NB4 (cell line): Measurements from ENCODE around the gene KIRREL3.

Experiments
- MYC ChIP-seq: IDR thresholded peaks from 2 replicates; pipeline ENCODE4 v1.6.1; 2011; ENCODE audit warnings: low read depth, low read length
- TF ChIP-seq, protein P1 (sequence below): IDR thresholded peaks from one replicate; pipeline ENCODE4 v1.5.1; 2012; ENCODE audit warnings: low read depth, low read length

DNA sequence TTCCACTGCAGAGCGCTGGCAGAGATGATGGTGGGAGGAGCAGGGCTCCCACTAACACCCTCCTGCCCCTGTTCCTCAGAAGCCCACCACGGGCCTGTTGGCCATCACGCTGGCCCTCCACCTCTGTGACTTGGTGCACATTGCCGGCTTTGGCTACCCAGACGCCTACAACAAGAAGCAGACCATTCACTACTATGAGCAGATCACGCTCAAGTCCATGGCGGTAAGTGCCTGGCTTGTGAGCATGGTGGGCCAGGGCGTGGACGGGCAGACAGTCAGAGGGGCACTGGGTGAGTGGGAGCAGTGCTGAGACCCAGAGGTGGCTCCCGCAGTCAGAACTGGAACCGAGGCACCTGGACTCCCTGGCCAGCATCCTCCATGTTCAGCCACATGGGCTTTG, 587.1 kb downstream of the KIRREL3 start:
- TF ChIP-seq, protein P1, sequence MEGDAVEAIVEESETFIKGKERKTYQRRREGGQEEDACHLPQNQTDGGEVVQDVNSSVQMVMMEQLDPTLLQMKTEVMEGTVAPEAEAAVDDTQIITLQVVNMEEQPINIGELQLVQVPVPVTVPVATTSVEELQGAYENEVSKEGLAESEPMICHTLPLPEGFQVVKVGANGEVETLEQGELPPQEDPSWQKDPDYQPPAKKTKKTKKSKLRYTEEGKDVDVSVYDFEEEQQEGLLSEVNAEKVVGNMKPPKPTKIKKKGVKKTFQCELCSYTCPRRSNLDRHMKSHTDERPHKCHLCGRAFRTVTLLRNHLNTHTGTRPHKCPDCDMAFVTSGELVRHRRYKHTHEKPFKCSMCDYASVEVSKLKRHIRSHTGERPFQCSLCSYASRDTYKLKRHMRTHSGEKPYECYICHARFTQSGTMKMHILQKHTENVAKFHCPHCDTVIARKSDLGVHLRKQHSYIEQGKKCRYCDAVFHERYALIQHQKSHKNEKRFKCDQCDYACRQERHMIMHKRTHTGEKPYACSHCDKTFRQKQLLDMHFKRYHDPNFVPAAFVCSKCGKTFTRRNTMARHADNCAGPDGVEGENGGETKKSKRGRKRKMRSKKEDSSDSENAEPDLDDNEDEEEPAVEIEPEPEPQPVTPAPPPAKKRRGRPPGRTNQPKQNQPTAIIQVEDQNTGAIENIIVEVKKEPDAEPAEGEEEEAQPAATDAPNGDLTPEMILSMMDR, result no peak
- TF ChIP-seq MYC, result no peak
